ENCODE results near the gene RARB.

The RARB gene

GRCh38 chr3:25619382-25619781 is 191.3 kb downstream of the RARB start:
- no peak for DNase-seq

GRCh38 chr3:25620493-25620892 is 192.4 kb downstream of the RARB start:
- DNase-seq: no peak

- no peak for DNase-seq
These were observed 193.0 kb downstream of the RARB start for GRCh38 chr3:25621087-25621486.

GRCh38 chr3:25631989-25632388 is 203.9 kb downstream of the RARB start:
- no peak for DNase-seq

GRCh38 chr3:25633919-25634318 is 205.9 kb downstream of the RARB start:
- DNase-seq: no peak

GRCh38 chr3:25635038-25635437 is 207.0 kb downstream of the RARB start:
- no peak for DNase-seq
